GM19395 (cell line): ENCODE data around the gene XXYLT1.
"Not testable (repeated sequence)": the region's sequence is repeated elsewhere in the genome, so short reads cannot be mapped to it uniquely, and the experiment has no call there.

ENCODE experiments used
- ATAC-seq: cut with Tn5 transposase; IDR thresholded peaks from one replicate; pipeline ENCODE4 v1.9.1; 2021; ENCODE audit warnings: mild to moderate bottlenecking, moderate library complexity; ENCODE audit not compliant: unreplicated experiment

XXYLT1 gene

GRCh38 chr3:195102609-195103467, 168.1 kb downstream of the XXYLT1 start:
- no peak for ATAC-seq

- ATAC-seq, result no peak
These were observed 168.9 kb downstream of the XXYLT1 start for GRCh38 chr3:195101927-195102608.

GRCh38 chr3:195101001-195101583, 169.9 kb downstream of the XXYLT1 start:
- no peak for ATAC-seq

- no peak for ATAC-seq
These were observed 170.8 kb downstream of the XXYLT1 start for GRCh38 chr3:195099951-195100785.

GRCh38 chr3:195098741-195099525, 172.0 kb downstream of the XXYLT1 start:
- no peak for ATAC-seq

- no peak for ATAC-seq
These were observed 173.4 kb downstream of the XXYLT1 start for GRCh38 chr3:195097331-195098255.

- no peak for ATAC-seq
These were observed 174.3 kb downstream of the XXYLT1 start for GRCh38 chr3:195096484-195097330.

GRCh38 chr3:195096053-195096452, 174.9 kb downstream of the XXYLT1 start:
- no peak for ATAC-seq

- no peak for ATAC-seq
These were observed 175.3 kb downstream of the XXYLT1 start for GRCh38 chr3:195095704-195096036.

GRCh38 chr3:195095035-195095703, 175.8 kb downstream of the XXYLT1 start:
- peak; percentile 81 for ATAC-seq

GRCh38 chr3:195094191-195094921, 176.6 kb downstream of the XXYLT1 start:
- ATAC-seq, result peak; percentile 56

GRCh38 chr3:195093731-195094130, 177.2 kb downstream of the XXYLT1 start:
- peak; percentile 15 for ATAC-seq

GRCh38 chr3:195087840-195088601, 182.9 kb downstream of the XXYLT1 start:
- not testable (repeated sequence) for ATAC-seq

GRCh38 chr3:195087328-195087727, 183.6 kb downstream of the XXYLT1 start:
- ATAC-seq, result no peak

GRCh38 chr3:195086885-195087284, 184.1 kb downstream of the XXYLT1 start:
- ATAC-seq, result no peak

GRCh38 chr3:195086341-195086740, 184.6 kb downstream of the XXYLT1 start:
- ATAC-seq, result no peak
